H9 (cell line): ENCODE measurements around the gene ITGA11. TPM values are rescaled to one million over a fixed set of nuclear protein-coding genes. Genes with fewer than 3 reads are reported as not detected.

ENCODE experiments used
- DNase-seq: peaks from one replicate; pipeline ENCODE4 v3.0.0-alpha.2; 2017
- H2AFZ ChIP-seq: one replicate; pipeline ENCODE4 v1.6.1; 2013; ENCODE audit warnings: mild to moderate bottlenecking, low read length, control low read depth, moderate library complexity
- H2AK5ac ChIP-seq: 2 replicates; pipeline ENCODE4 v1.6.1; 2013; ENCODE audit warnings: low read length, control low read depth, mixed read lengths; ENCODE audit not compliant: insufficient read length
- H2BK120ac ChIP-seq: one replicate; pipeline ENCODE4 v1.6.1; 2013; ENCODE audit warnings: low read depth, mild to moderate bottlenecking, low read length, control low read depth, inconsistent platforms; ENCODE audit not compliant: poor library complexity, severe bottlenecking
- H2BK12ac ChIP-seq: 2 replicates; pipeline ENCODE4 v1.6.1; 2013; ENCODE audit warnings: low read length, control low read depth, mixed read lengths, low read depth; ENCODE audit not compliant: insufficient read length
- H2BK15ac ChIP-seq: 2 replicates; pipeline ENCODE4 v1.6.1; 2013; ENCODE audit warnings: low read depth, low read length, control low read depth
- H2BK20ac ChIP-seq: one replicate; pipeline ENCODE4 v1.6.1; 2013; ENCODE audit warnings: low read depth, mild to moderate bottlenecking, low read length, control low read depth, inconsistent platforms; ENCODE audit not compliant: poor library complexity, severe bottlenecking
- H2BK5ac ChIP-seq: 2 replicates; pipeline ENCODE4 v1.6.1; 2013; ENCODE audit warnings: low read length, control low read depth, mixed read lengths; ENCODE audit not compliant: insufficient read length
- H3K14ac ChIP-seq: 2 replicates; pipeline ENCODE4 v1.6.1; 2013; ENCODE audit warnings: low read length, control low read depth; ENCODE audit not compliant: insufficient read depth
- H3K18ac ChIP-seq: 2 replicates; pipeline ENCODE4 v1.6.1; 2013; ENCODE audit warnings: low read depth, mild to moderate bottlenecking, mixed read lengths, low read length, control low read depth; ENCODE audit not compliant: insufficient read length
- H3K23ac ChIP-seq: 2 replicates; pipeline ENCODE4 v1.6.1; 2013; ENCODE audit warnings: low read length, control low read depth, mixed read lengths, low read depth; ENCODE audit not compliant: insufficient read length
- H3K23me2 ChIP-seq: 2 replicates; pipeline ENCODE4 v1.6.1; 2013; ENCODE audit warnings: low read depth, mild to moderate bottlenecking, mixed read lengths, low read length, control low read depth; ENCODE audit not compliant: insufficient read length, poor library complexity, severe bottlenecking
- H3K27ac ChIP-seq: 2 replicates; pipeline ENCODE4 v1.5.1; 2013; ENCODE audit warnings: low read length, control low read depth, mixed read lengths, low read depth; ENCODE audit not compliant: insufficient read length
- H3K27me3 ChIP-seq: 2 replicates; pipeline ENCODE4 v1.6.1; 2013; ENCODE audit warnings: low read length, control low read depth, inconsistent platforms; ENCODE audit not compliant: insufficient read depth
- H3K4ac ChIP-seq: 2 replicates; pipeline ENCODE4 v1.6.1; 2013; ENCODE audit warnings: low read depth, mild to moderate bottlenecking, control low read depth, inconsistent platforms, low read length, moderate library complexity
- H3K4me1 ChIP-seq: 2 replicates; pipeline ENCODE4 v1.6.1; 2013; ENCODE audit warnings: low read length, control low read depth, inconsistent platforms; ENCODE audit not compliant: insufficient read depth
- H3K4me2 ChIP-seq: 2 replicates; pipeline ENCODE4 v1.6.1; 2013; ENCODE audit warnings: low read length, control low read depth, mixed read lengths; ENCODE audit not compliant: insufficient read length, insufficient read depth
- H3K56ac ChIP-seq: 2 replicates; pipeline ENCODE4 v1.6.1; 2013; ENCODE audit warnings: low read depth, mild to moderate bottlenecking, mixed read lengths, low read length, control low read depth; ENCODE audit not compliant: insufficient read length
- H3K79me1 ChIP-seq: 2 replicates; pipeline ENCODE4 v1.6.1; 2013; ENCODE audit warnings: low read depth, mild to moderate bottlenecking, moderate library complexity, low read length, control low read depth, inconsistent platforms; ENCODE audit not compliant: insufficient read depth, poor library complexity, severe bottlenecking
- H3K79me2 ChIP-seq: 2 replicates; pipeline ENCODE4 v1.6.1; 2013; ENCODE audit warnings: low read length, control low read depth, inconsistent platforms; ENCODE audit not compliant: insufficient read depth
- H3K9ac ChIP-seq: 2 replicates; pipeline ENCODE4 v1.6.1; 2013; ENCODE audit warnings: low read length, control low read depth, mixed read lengths; ENCODE audit not compliant: insufficient read length; ENCODE audit errors: extremely low read depth
- H3K9me3 ChIP-seq: one replicate; pipeline ENCODE4 v1.6.1; 2013; ENCODE audit warnings: low read depth, low read length, inconsistent platforms; ENCODE audit not compliant: control insufficient read depth
- H3T11ph ChIP-seq: one replicate; pipeline ENCODE4 v1.6.1; 2013; ENCODE audit warnings: mild to moderate bottlenecking, low read length, control low read depth, inconsistent platforms
- H4K20me1 ChIP-seq: one replicate; pipeline ENCODE4 v1.6.1; 2013; ENCODE audit not compliant: control insufficient read depth, insufficient read length, insufficient read depth
- H4K5ac ChIP-seq: 2 replicates; pipeline ENCODE4 v1.6.1; 2013; ENCODE audit warnings: low read depth, mild to moderate bottlenecking, mixed read lengths, low read length, control low read depth; ENCODE audit not compliant: insufficient read length
- H4K8ac ChIP-seq: replicated peaks from 2 replicates; pipeline ENCODE4 v1.6.1; 2013; ENCODE audit warnings: low read length, control low read depth, mixed read lengths, low read depth; ENCODE audit not compliant: insufficient read length
- H4K91ac ChIP-seq: 2 replicates; pipeline ENCODE4 v1.6.1; 2013; ENCODE audit warnings: low read depth, mild to moderate bottlenecking, moderate library complexity, mixed read lengths, low read length, control low read depth; ENCODE audit not compliant: insufficient read length
- H3K27ac Mint-ChIP-seq, 3 experiments: 2 replicates in 2 of 3; 3 replicates in 1 of 3; pipeline ENCODE4 v1.8.0; 2020 to 2021; ENCODE audit warnings: mixed read lengths in 3 of 3, mild to moderate bottlenecking in 1 of 3, moderate library complexity in 1 of 3
- H3K27me3 Mint-ChIP-seq: 2 replicates; pipeline ENCODE4 v1.8.0; 2021; ENCODE audit warnings: low read depth, mild to moderate bottlenecking, moderate library complexity, mixed read lengths
- H3K36me3 Mint-ChIP-seq, 3 experiments: 2 replicates in 2 of 3; 3 replicates in 1 of 3; pipeline ENCODE4 v1.8.0; 2020 to 2021; ENCODE audit warnings: low read depth in 3 of 3, mixed read lengths in 3 of 3; ENCODE audit not compliant: insufficient read depth in 1 of 3
- H3K4me1 Mint-ChIP-seq, 2 experiments: 2 replicates each; pipeline ENCODE4 v1.8.0; 2020; ENCODE audit warnings: mixed read lengths in 2 of 2
- H3K4me3 Mint-ChIP-seq, 2 experiments: 2 replicates in 1 of 2; 3 replicates in 1 of 2; pipeline ENCODE4 v1.8.0; 2020 to 2021; ENCODE audit warnings: mild to moderate bottlenecking in 2 of 2, mixed read lengths in 2 of 2, moderate library complexity in 1 of 2
- H3K9me3 Mint-ChIP-seq, 2 experiments: 2 replicates in 1 of 2; 3 replicates in 1 of 2; pipeline ENCODE4 v1.8.0; 2020; ENCODE audit warnings: mild to moderate bottlenecking in 2 of 2, mixed read lengths in 2 of 2, moderate library complexity in 1 of 2
- CTCF ChIP-seq: fragments of 200-600 bp; sonication (generic); conservative IDR thresholded peaks from 3 replicates; pipeline ENCODE4 v1.8.0; 2021; ENCODE audit warnings: antibody characterized with exemption, mild to moderate bottlenecking
- WGBS: extraction: QIAGEN DNeasy Blood & Tissue Kit; methylation state at CpG from one replicate; pipeline ENCODE4 v1.1.7; 2013; ENCODE audit warnings: missing lambda C conversion rate, low lambda C conversion rate, mixed read lengths; ENCODE audit not compliant: insufficient read length; ENCODE audit errors: extremely low coverage; 5-methylcytosine and 5-hydroxymethylcytosine counted together
- total RNA-seq: library from RNA; stranded (reverse); gene quantifications from 2 replicates; pipeline ENCODE4 v1.2.1, GENCODE V29; 2021

ITGA11 gene
- total RNA-seq, 1 experiment from 2014 or later = 0.07 TPM

DNA sequence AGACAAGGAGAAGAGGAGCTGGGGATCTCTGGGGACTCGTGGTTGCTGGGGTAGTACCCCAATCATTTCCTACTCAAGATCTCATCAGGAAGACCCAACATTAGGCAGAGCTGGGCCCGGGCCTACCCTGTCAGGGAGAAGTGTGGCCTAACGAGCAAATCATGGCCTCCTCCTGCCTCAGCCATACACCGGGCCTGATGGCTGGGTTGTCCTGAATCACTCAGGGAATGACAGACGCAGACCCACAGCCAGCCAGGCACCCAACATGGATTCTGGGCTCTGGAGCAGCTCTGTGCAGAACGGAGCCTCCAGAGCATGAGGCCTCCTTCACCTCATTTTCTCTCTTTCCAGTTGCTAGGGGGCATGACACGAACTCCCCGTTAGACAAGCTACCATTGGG is 19.7 kb downstream of the ITGA11 start:
- Histone ChIP-seq H2BK15ac (no peak overlapping the region), H3K23me2 (no peaks in the 10 kb centered on the region), H3K9ac (no peak overlapping the region), H3K27me3 (no peaks in the 10 kb centered on the region; the same call in 1 of the 2 replicates), H3K4ac (no peak overlapping the region), H2AK5ac (no peak overlapping the region), H4K8ac (no peak overlapping the region), H3K14ac (no peak overlapping the region; the same call in 1 of the 2 replicates), H2BK5ac (no peak overlapping the region), H2AFZ (no peak overlapping the region), H2BK12ac (no peak overlapping the region), H3K79me2 (no peaks in the 10 kb centered on the region), H3K18ac (no peak overlapping the region), H3K4me2 (no peak overlapping the region), H4K20me1 (no peaks in the 10 kb centered on the region), H3K23ac (no peak overlapping the region), H4K91ac (no peak overlapping the region), H4K5ac (no peak overlapping the region), H3K56ac (no peak overlapping the region), H3K9me3 (no peaks in the 10 kb centered on the region), H2BK120ac (no peak overlapping the region), H3K79me1 (no peaks in the 10 kb centered on the region), H3K4me1 (no peaks in the 10 kb centered on the region), H3K27ac (no peak overlapping the region), H3T11ph (no peak overlapping the region), H2BK20ac (no peak overlapping the region)
- Mint-ChIP-seq H3K27me3 (peaks cover 13% of the 10 kb centered on the region), H3K4me1 (no peaks in the 10 kb centered on the region), H3K9me3 (no peaks in the 10 kb centered on the region), H3K36me3 (no peaks in the 10 kb centered on the region), H3K4me3 (no peak overlapping the region), H3K27ac (no peak overlapping the region)
- DNase-seq = peak; percentile 10
- no CpG with 5 or more reads among the region's 8 CpGs for WGBS
- no peak for TF ChIP-seq CTCF
